Smooth muscle cell (in vitro differentiated cells): ENCODE data around the gene C18orf54. TPM values are rescaled to one million over a fixed set of nuclear protein-coding genes. Genes with fewer than 3 reads are reported as not detected.
A peak's percentile ranks its signal among the peaks of the same experiment; 100 is the strongest.

Experiments
- DNase-seq: peaks from one replicate; lab custom pipeline; 2025; ENCODE audit not compliant: unreplicated experiment; lab: John Stamatoyannopoulos, UW
- H2AFZ ChIP-seq: fragments of 200-600 bp; sonication (generic); 2 replicates; pipeline ENCODE4 v1.6.0; 2016; ENCODE audit warnings: antibody characterized with exemption, low read depth, mild to moderate bottlenecking
- H3F3A ChIP-seq: fragments of 200-600 bp; sonication (generic); 2 replicates; pipeline ENCODE4 v1.6.0; 2017; ENCODE audit warnings: antibody characterized with exemption, low read depth
- H3K27ac ChIP-seq: fragments of 200-600 bp; sonication (generic); 2 replicates; pipeline ENCODE4 v1.5.1; 2016; ENCODE audit warnings: low read depth, mild to moderate bottlenecking
- H3K27me3 ChIP-seq: fragments of 200-600 bp; sonication (generic); 2 replicates; pipeline ENCODE4 v1.6.1; 2016; ENCODE audit warnings: low read depth, mild to moderate bottlenecking
- H3K36me3 ChIP-seq: fragments of 200-600 bp; sonication (generic); 2 replicates; pipeline ENCODE4 v1.5.1; 2016; ENCODE audit warnings: low read depth
- H3K4me1 ChIP-seq: fragments of 200-600 bp; sonication (generic); 2 replicates; pipeline ENCODE4 v1.5.1; 2016; ENCODE audit warnings: low read depth
- H3K4me2 ChIP-seq: fragments of 200-600 bp; sonication (generic); 2 replicates; pipeline ENCODE4 v1.6.0; 2016; ENCODE audit warnings: mild to moderate bottlenecking
- H3K4me3 ChIP-seq: fragments of 200-600 bp; sonication (generic); 2 replicates; pipeline ENCODE4 v1.5.1; 2016; ENCODE audit warnings: mild to moderate bottlenecking
- H3K79me2 ChIP-seq: fragments of 200-600 bp; sonication (generic); 2 replicates; pipeline ENCODE4 v1.6.0; 2016; ENCODE audit warnings: low read depth, mild to moderate bottlenecking
- H3K9ac ChIP-seq: fragments of 200-600 bp; sonication (generic); 2 replicates; pipeline ENCODE4 v1.6.0; 2016; ENCODE audit warnings: low read depth
- H3K9me3 ChIP-seq: fragments of 200-600 bp; sonication (generic); replicated peaks from 2 replicates; pipeline ENCODE4 v1.5.1; 2016; ENCODE audit warnings: low read depth
- H4K20me1 ChIP-seq: fragments of 200-600 bp; sonication (generic); 2 replicates; pipeline ENCODE4 v1.6.0; 2016; ENCODE audit warnings: low read depth
- WGBS: methylation state at CpG from one replicate; pipeline ENCODE4 v1.1.7; 2016; ENCODE audit warnings: low lambda C conversion rate; 5-methylcytosine and 5-hydroxymethylcytosine counted together
- polyA plus RNA-seq: library from polyadenylated mRNA; unstranded; fragments of >200 nt; fragmentation: Nextera tagmentation; extraction: Ambion mirVana; gene quantifications from 2 replicates; pipeline ENCODE4 v1.2.1, GENCODE V29; 2016
- total RNA-seq: library from RNA; depleted of rRNA; stranded (reverse); fragments of >200 nt; gene quantifications from 2 replicates; pipeline ENCODE4 v1.2.3, GENCODE V29; 2014
- TF ChIP-seq, protein P1 (sequence below): fragments of 200-600 bp; sonication (generic); IDR thresholded peaks from 2 replicates; pipeline ENCODE4 v1.5.1; 2017; ENCODE audit warnings: borderline replicate concordance, mild to moderate bottlenecking, antibody characterized with exemption; ENCODE audit not compliant: insufficient read depth, poor library complexity, severe bottlenecking

The C18orf54 gene
- total and polyA plus RNA-seq, 2 experiments from 2014 or later = 3.4 to 9.3 TPM

DNA sequence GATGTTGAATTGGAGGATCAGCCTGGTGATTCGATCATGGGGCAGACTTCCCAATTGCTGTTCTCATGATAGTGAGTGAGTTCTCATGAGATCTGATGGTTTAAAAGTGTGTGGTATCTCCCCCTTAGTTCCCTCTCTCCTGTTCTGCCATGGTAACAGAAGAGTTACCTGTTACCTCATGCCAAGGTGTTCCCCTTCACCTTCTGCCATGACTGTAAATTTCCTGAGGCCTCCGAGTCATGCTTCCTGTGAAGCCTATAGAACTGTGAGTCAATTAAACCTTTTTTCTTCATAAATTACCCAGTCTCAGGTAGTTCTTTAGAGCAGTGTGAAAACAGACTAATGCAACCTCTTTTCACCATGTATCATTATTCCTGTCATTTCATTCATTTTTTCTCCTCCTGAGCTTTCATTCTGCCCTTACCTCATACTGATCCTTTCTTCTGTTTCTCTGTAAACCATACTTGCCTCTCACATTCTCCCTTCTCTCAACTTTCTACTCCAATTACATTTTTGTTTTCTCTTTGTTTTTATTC, 22.0 kb upstream of the C18orf54 start:
- no peaks in the 10 kb centered on the region for H3K79me2 ChIP-seq
- no peak overlapping the region for H3K4me3 ChIP-seq
- H3F3A ChIP-seq = no peaks in the 10 kb centered on the region
- H3K9me3 ChIP-seq = no peaks in the 10 kb centered on the region
- no peak for DNase-seq
- no peaks in the 10 kb centered on the region for H4K20me1 ChIP-seq
- H3K27me3 ChIP-seq = no peaks in the 10 kb centered on the region
- no peak overlapping the region for H3K9ac ChIP-seq
- no peak overlapping the region for H3K27ac ChIP-seq
- no peak overlapping the region for H3K4me2 ChIP-seq
- WGBS = 84% methylated on average over 2 of the region's 2 CpGs
- H2AFZ ChIP-seq = no peak overlapping the region
- no peaks in the 10 kb centered on the region for H3K4me1 ChIP-seq
- TF ChIP-seq, protein P1, sequence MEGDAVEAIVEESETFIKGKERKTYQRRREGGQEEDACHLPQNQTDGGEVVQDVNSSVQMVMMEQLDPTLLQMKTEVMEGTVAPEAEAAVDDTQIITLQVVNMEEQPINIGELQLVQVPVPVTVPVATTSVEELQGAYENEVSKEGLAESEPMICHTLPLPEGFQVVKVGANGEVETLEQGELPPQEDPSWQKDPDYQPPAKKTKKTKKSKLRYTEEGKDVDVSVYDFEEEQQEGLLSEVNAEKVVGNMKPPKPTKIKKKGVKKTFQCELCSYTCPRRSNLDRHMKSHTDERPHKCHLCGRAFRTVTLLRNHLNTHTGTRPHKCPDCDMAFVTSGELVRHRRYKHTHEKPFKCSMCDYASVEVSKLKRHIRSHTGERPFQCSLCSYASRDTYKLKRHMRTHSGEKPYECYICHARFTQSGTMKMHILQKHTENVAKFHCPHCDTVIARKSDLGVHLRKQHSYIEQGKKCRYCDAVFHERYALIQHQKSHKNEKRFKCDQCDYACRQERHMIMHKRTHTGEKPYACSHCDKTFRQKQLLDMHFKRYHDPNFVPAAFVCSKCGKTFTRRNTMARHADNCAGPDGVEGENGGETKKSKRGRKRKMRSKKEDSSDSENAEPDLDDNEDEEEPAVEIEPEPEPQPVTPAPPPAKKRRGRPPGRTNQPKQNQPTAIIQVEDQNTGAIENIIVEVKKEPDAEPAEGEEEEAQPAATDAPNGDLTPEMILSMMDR = no peak
- H3K36me3 ChIP-seq = no peaks in the 10 kb centered on the region

DNA sequence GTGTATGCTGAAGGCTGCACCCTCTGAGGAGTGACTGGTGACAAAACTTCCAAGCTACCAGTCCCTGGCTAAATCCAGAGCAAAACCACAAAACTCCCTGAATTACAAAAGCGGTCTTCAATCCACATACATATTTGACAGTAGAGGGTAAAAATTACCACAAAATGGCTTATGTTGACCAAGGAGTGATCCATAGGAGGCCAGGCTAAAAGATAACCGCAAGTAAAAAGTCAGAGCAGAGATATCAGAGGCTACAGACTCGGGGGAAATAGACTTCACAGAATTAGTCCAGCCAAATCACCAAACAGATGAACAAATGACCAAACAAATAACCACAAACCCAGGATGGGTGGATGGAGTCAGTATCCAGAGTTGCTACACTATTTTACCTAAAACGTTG, 19.5 kb upstream of the C18orf54 start:
- no peaks in the 10 kb centered on the region for H3F3A ChIP-seq
- no peaks in the 10 kb centered on the region for H4K20me1 ChIP-seq
- TF ChIP-seq, protein P1 = no peak
- H3K79me2 ChIP-seq = no peaks in the 10 kb centered on the region
- no peak overlapping the region for H2AFZ ChIP-seq
- no peaks in the 10 kb centered on the region for H3K36me3 ChIP-seq
- peak overlapping the region; percentile 31 for H3K4me2 ChIP-seq
- H3K4me3 ChIP-seq = no peak overlapping the region
- 43% methylated on average over 4 of the region's 4 CpGs for WGBS
- H3K4me1 ChIP-seq = no peaks in the 10 kb centered on the region
- no peaks in the 10 kb centered on the region for H3K27me3 ChIP-seq
- H3K27ac ChIP-seq = no peak overlapping the region
- DNase-seq = no peak
- no peaks in the 10 kb centered on the region for H3K9me3 ChIP-seq
- no peak overlapping the region for H3K9ac ChIP-seq

DNA sequence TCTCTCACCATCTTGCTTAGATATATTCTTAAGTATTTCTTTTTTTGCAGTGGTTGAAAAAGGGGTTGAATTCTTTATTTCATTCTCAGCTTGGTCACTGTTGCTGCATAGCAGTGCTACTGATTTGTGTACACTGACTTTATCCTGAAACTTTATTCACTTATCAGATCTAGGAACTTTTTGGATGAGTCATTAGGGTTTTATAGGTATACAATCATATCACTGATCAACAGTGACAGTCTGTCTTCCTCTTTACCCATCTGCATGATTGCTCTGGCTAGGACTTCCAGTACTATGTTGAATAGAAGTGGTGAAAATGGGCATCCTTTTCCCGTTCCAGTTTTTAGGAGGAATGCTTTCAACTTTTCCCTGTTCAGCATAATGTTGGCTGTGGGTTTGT, 6.5 kb upstream of the C18orf54 start:
- no peak overlapping the region for H2AFZ ChIP-seq
- H3K4me1 ChIP-seq = no peaks in the 10 kb centered on the region
- no peak overlapping the region for H3K4me2 ChIP-seq
- whole genome bisulfite sequencing = 77% methylated on average over 1 of the region's 1 CpG
- TF ChIP-seq, protein P1 = no peak
- DNase-seq = no peak
- H4K20me1 ChIP-seq = no peaks in the 10 kb centered on the region
- H3K27ac ChIP-seq = no peak overlapping the region
- no peaks in the 10 kb centered on the region for H3K79me2 ChIP-seq
- no peaks in the 10 kb centered on the region for H3K9me3 ChIP-seq
- H3K9ac ChIP-seq = no peak overlapping the region
- H3K4me3 ChIP-seq = no peak overlapping the region
- no peaks in the 10 kb centered on the region for H3F3A ChIP-seq
- no peaks in the 10 kb centered on the region for H3K36me3 ChIP-seq
- H3K27me3 ChIP-seq = no peaks in the 10 kb centered on the region

DNA sequence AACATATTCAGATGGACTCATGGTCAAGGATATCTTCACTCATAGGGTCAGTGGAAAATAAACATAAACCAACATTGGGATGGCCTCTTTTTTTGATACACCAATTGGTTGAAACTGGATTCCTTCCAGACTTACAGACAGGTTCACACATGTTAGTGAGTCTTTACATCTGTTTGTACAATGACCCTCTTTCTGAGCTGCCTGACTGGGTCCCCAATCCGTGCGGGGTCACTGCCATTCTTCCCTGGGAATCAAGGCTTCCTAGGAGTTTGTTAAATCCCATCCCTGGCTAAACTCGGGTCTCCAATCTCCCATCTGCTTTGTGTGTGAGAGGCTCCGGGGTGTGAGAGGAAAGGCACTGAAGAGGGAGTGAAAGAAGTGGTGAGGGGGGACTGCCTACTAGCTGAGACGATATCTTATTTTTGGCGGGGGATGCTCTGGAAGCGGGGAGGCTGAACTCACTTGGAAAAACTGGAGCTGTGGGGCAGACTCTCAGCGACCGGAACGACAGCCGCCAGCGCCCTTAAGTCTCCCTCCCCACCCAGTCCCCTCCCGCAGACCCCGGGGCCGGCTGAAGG, 535 bp upstream of the C18orf54 start:
- no peak for DNase-seq
- Histone ChIP-seq H3K4me1 (peaks cover 16% of the 10 kb centered on the region), H3K27me3 (no peaks in the 10 kb centered on the region), H4K20me1 (no peaks in the 10 kb centered on the region), H3K79me2 (peaks cover 19% of the 10 kb centered on the region), H3K9me3 (no peaks in the 10 kb centered on the region), H3K4me2 (peak overlapping the region; percentile 88), H3F3A (no peaks in the 10 kb centered on the region), H3K36me3 (no peaks in the 10 kb centered on the region), H3K4me3 (peak overlapping the region; percentile 84), H3K27ac (no peak overlapping the region), H3K9ac (peak overlapping the region; percentile 8), H2AFZ (peak overlapping the region; percentile 98)
- TF ChIP-seq, protein P1 = no peak
- WGBS = 5% methylated on average over 8 of the region's 15 CpGs
